ENCODE results near the gene PPP2R5C. TPM values are rescaled to one million over a fixed set of nuclear protein-coding genes. Genes with fewer than 3 reads are reported as not detected.

Gene PPP2R5C
- total RNA-seq, 1 experiment from 2014 or later: 93.0 TPM

DNA sequence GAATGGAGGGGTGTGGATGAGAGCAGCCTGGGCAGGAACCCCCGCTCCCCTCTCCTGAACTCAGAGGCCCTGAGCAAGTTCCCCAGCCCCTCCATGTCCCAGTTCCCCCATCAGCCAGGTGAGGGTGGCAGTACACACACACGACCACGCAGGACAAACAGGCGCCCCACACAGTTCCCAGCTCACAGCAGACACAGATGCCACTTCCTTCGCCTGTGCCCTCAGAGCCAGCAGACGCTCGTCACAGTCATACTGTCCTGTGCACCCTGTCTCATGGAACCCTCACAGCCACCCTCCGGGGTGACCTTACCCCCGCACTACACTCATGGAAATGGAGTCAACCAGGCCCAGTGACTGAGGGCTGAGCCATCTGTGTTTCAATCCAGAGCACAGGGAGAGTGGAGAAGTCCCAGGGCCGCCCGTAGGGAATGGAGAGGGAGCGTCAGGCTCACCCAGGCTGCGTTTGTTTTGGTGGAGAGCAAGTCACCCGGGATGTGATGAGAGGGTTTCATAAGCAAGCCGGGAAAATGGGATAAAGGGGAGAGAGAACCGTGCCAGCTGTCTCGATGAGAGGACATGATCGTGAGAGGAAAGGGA, 155.4 kb downstream of the PPP2R5C start:
- no peak overlapping the region for H2BK20ac ChIP-seq (ENCODE audit: low read depth, low read length, poor library complexity, severe bottlenecking)
- Mint-ChIP-seq H3K27ac (peak overlapping the region; percentile 8 to 54 (median 20); a peak in 4 of 7 replicates), H3K4me3 (peak overlapping the region in 1 of 2 experiments; percentile 61; a peak in 3 of 5 replicates), H3K27me3 (ENCODE audit: low read depth) (no peaks in the 10 kb centered on the region; the same call in 1 of the 2 replicates), H3K36me3 (ENCODE audit: insufficient read depth in 1 of 3, low read depth in 3 of 3) (peaks cover 0 to 22% (median 20%) of the 10 kb centered on the region in 3 experiments), H3K4me1 (peaks cover 29 to 44% of the 10 kb centered on the region in 2 experiments), H3K9me3 (no peaks in the 10 kb centered on the region)
- H3K79me2 ChIP-seq (ENCODE audit: insufficient read depth, low read length): no peaks in the 10 kb centered on the region
- H2BK120ac ChIP-seq (ENCODE audit: low read depth, low read length, poor library complexity, severe bottlenecking): no peak overlapping the region
- no peak overlapping the region for H2AFZ ChIP-seq (ENCODE audit: low read length)
- H3K23ac ChIP-seq (ENCODE audit: insufficient read length, low read depth, low read length): no peak overlapping the region
- H2BK5ac ChIP-seq (ENCODE audit: insufficient read length, low read length): no peak overlapping the region
- no peak overlapping the region for H2BK12ac ChIP-seq (ENCODE audit: insufficient read length, low read depth, low read length)
- H3K4ac ChIP-seq (ENCODE audit: low read depth, low read length): no peak overlapping the region
- H3K27me3 ChIP-seq (ENCODE audit: insufficient read depth, low read length): no peaks in the 10 kb centered on the region
- H2AK5ac ChIP-seq (ENCODE audit: insufficient read length, low read length): no peak overlapping the region
- TF ChIP-seq, protein P1, sequence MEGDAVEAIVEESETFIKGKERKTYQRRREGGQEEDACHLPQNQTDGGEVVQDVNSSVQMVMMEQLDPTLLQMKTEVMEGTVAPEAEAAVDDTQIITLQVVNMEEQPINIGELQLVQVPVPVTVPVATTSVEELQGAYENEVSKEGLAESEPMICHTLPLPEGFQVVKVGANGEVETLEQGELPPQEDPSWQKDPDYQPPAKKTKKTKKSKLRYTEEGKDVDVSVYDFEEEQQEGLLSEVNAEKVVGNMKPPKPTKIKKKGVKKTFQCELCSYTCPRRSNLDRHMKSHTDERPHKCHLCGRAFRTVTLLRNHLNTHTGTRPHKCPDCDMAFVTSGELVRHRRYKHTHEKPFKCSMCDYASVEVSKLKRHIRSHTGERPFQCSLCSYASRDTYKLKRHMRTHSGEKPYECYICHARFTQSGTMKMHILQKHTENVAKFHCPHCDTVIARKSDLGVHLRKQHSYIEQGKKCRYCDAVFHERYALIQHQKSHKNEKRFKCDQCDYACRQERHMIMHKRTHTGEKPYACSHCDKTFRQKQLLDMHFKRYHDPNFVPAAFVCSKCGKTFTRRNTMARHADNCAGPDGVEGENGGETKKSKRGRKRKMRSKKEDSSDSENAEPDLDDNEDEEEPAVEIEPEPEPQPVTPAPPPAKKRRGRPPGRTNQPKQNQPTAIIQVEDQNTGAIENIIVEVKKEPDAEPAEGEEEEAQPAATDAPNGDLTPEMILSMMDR (conservative IDR thresholded peaks at IDR 0.05): no peak
- no peak overlapping the region for H3T11ph ChIP-seq (ENCODE audit: low read length)
- no peak overlapping the region for H4K8ac ChIP-seq (replicated peaks; ENCODE audit: insufficient read length, low read depth, low read length)
- H2BK15ac ChIP-seq (ENCODE audit: low read depth, low read length): no peak overlapping the region
- H4K5ac ChIP-seq (ENCODE audit: insufficient read length, low read depth, low read length): no peak overlapping the region
- no peaks in the 10 kb centered on the region for H3K9me3 ChIP-seq (ENCODE audit: control insufficient read depth, low read depth, low read length)
- H3K23me2 ChIP-seq (ENCODE audit: insufficient read length, low read depth, low read length, poor library complexity, severe bottlenecking): no peaks in the 10 kb centered on the region
- no peak overlapping the region; the same call in 1 of the 2 replicates for H3K14ac ChIP-seq (ENCODE audit: insufficient read depth, low read length)
- H3K79me1 ChIP-seq (ENCODE audit: insufficient read depth, low read depth, low read length, poor library complexity, severe bottlenecking): no peaks in the 10 kb centered on the region
- no peak overlapping the region for H3K27ac ChIP-seq (ENCODE audit: insufficient read length, low read depth, low read length)
- H4K91ac ChIP-seq (ENCODE audit: insufficient read length, low read depth, low read length): no peak overlapping the region
- H3K4me2 ChIP-seq (ENCODE audit: insufficient read depth, insufficient read length, low read length): no peak overlapping the region
- no peak overlapping the region for H3K18ac ChIP-seq (ENCODE audit: insufficient read length, low read depth, low read length)
- no peaks in the 10 kb centered on the region for H4K20me1 ChIP-seq (ENCODE audit: control insufficient read depth, insufficient read depth, insufficient read length)
- WGBS (ENCODE audit: extremely low coverage, insufficient read length, low lambda C conversion rate): no CpG with 5 or more reads among the region's 18 CpGs
- H3K4me1 ChIP-seq (ENCODE audit: insufficient read depth, low read length): peaks cover 4% of the 10 kb centered on the region; the same call in 1 of the 2 replicates
- no peak overlapping the region for H3K56ac ChIP-seq (ENCODE audit: insufficient read length, low read depth, low read length)
- DNase-seq: no peak
- no peak overlapping the region for H3K9ac ChIP-seq (ENCODE audit: extremely low read depth, insufficient read length, low read length)
